HepG2 (cell line): ENCODE results near the gene BCAT1. TPM values are rescaled to one million over a fixed set of nuclear protein-coding genes. Genes with fewer than 3 reads are reported as not detected.

Source experiments
- ATAC-seq: fragments of 200-7000 bp; cut with Tn5 transposase; 3 replicates; pipeline ENCODE4 v1.9.1; 2020; ENCODE audit warnings: mild to moderate bottlenecking, moderate library complexity
- BruUV-seq: library from RNA; stranded (reverse); fragments of 400-500 nt; replicated peaks from 2 replicates; lab custom pipeline; 2021; lab: Mats Ljungman, UMichigan
- CTCF ChIA-PET: fragments of 300-600 bp; formaldehyde crosslinking; extraction: SDS; loops from one replicate; lab custom pipeline; 2021; ENCODE audit warnings: low total read pairs, inconsistent platforms, low intra/inter-chr PET ratio; lab: Yijun Ruan, JAX
- POLR2A ChIA-PET: fragments of 350-600 bp; sonication (Branson Sonifier 250); formaldehyde crosslinking; loops from one replicate; lab custom pipeline; 2020; ENCODE audit warnings: antibody characterized with exemption, inconsistent platforms; lab: Yijun Ruan, JAX
- DNase-seq: peaks from one replicate; pipeline ENCODE4 v3.0.0-alpha.2; 2015; ENCODE audit warnings: low spot score
- FAIRE-seq: peaks from 3 replicates; lab custom pipeline; 2011; peaks lifted over from hg19 to GRCh38; lab: Jason Lieb, UNC
- H2AFZ ChIP-seq: one replicate; pipeline ENCODE4 v1.6.1; 2011; ENCODE audit warnings: low read length, inconsistent platforms
- H3K27ac ChIP-seq: fragments of 300-600 bp; 3 replicates; pipeline ENCODE4 v1.8.0; 2011; ENCODE audit warnings: mixed run types, mild to moderate bottlenecking, mixed read lengths, low read length, inconsistent platforms; ENCODE audit not compliant: insufficient read depth; ENCODE audit errors: extremely low read length
- H3K27me3 ChIP-seq, 2 experiments: fragments of 200-600 bp in 1 of 2; 2 replicates in 1 of 2; 3 replicates in 1 of 2; pipeline versions ENCODE4 v1.6.0 to v1.8.0; 2011; ENCODE audit warnings: low read length in 2 of 2, mild to moderate bottlenecking in 2 of 2, moderate library complexity in 2 of 2, inconsistent platforms in 1 of 2; ENCODE audit not compliant: insufficient read depth in 2 of 2, control insufficient read depth in 1 of 2
- H3K36me3 ChIP-seq, 2 experiments: fragments of 200-600 bp in 1 of 2; replicated peaks in 1 of 2; 2 replicates in 1 of 2; 3 replicates in 1 of 2; pipeline versions ENCODE4 v1.5.1 to v1.8.0; 2011; ENCODE audit warnings: low read length in 2 of 2, inconsistent platforms in 1 of 2; ENCODE audit not compliant: insufficient read depth in 2 of 2, control insufficient read depth in 1 of 2
- H3K4me1 ChIP-seq: 2 replicates; pipeline ENCODE4 v1.5.1; 2012; ENCODE audit warnings: low read length, inconsistent platforms; ENCODE audit not compliant: insufficient read depth
- H3K4me2 ChIP-seq: 2 replicates; pipeline ENCODE4 v1.6.0; 2011; ENCODE audit warnings: low read depth, low read length, inconsistent platforms
- H3K4me3 ChIP-seq, 3 experiments: fragments of 200-600 bp in 1 of 3; sonication (generic), shearing (Covaris generic) in 1 of 3; replicated peaks in 1 of 3; 2 replicates each; pipeline ENCODE4 v1.5.1; 2011 to 2016; ENCODE audit warnings: low read length in 3 of 3, inconsistent platforms in 2 of 3, low read depth in 2 of 3, mild to moderate bottlenecking in 2 of 3, control low read depth in 1 of 3, mixed read lengths in 1 of 3; ENCODE audit not compliant: insufficient read depth in 1 of 3
- H3K79me2 ChIP-seq: one replicate; pipeline ENCODE4 v1.6.1; 2011; ENCODE audit warnings: low read length, inconsistent platforms; ENCODE audit not compliant: insufficient read depth
- H3K9ac ChIP-seq: 2 replicates; pipeline ENCODE4 v1.6.0; 2011; ENCODE audit warnings: mild to moderate bottlenecking, low read depth, low read length, inconsistent platforms; ENCODE audit not compliant: insufficient read depth
- H3K9me3 ChIP-seq: 2 replicates; pipeline ENCODE4 v1.5.1; 2012; ENCODE audit warnings: mild to moderate bottlenecking, low read length
- H4K20me1 ChIP-seq: 2 replicates; pipeline ENCODE4 v1.6.0; 2011; ENCODE audit warnings: inconsistent platforms, mild to moderate bottlenecking, low read length, moderate library complexity; ENCODE audit not compliant: insufficient read depth
- ELF3 ChIP-seq: IDR thresholded peaks from 2 replicates; pipeline ENCODE4 v1.6.1; 2016; ENCODE audit warnings: missing genetic modification reagents, missing compliant biosample characterization
- HIVEP1 ChIP-seq: sonication (generic); formaldehyde crosslinking; IDR thresholded peaks from 2 replicates; pipeline ENCODE4 v1.4.0; 2020; ENCODE audit warnings: mild to moderate bottlenecking, missing genetic modification reagents
- HNRNPL ChIP-seq: fragments of 200-400 bp; formaldehyde crosslinking; IDR thresholded peaks from 2 replicates; pipeline ENCODE4 v1.6.1; 2017; ENCODE audit warnings: mild to moderate bottlenecking, low read depth, low read length
- SIX4 ChIP-seq: sonication (generic); formaldehyde crosslinking; IDR thresholded peaks from 2 replicates; pipeline ENCODE4 v1.4.0; 2020; ENCODE audit warnings: missing genetic modification reagents
- SMARCC2 ChIP-seq: fragments of 450-650 bp; IDR thresholded peaks from 2 replicates; pipeline ENCODE4 v1.6.1; 2017; ENCODE audit warnings: antibody characterized with exemption, mild to moderate bottlenecking
- YY1 ChIP-seq: IDR thresholded peaks from 2 replicates; pipeline ENCODE4 v1.6.1; 2011; ENCODE audit warnings: low read length, low read depth, moderate library complexity, mild to moderate bottlenecking; ENCODE audit not compliant: insufficient read depth, insufficient replicate concordance
- ZNF451 ChIP-seq: sonication (generic); formaldehyde crosslinking; IDR thresholded peaks from 2 replicates; pipeline ENCODE4 v1.5.0; 2020; ENCODE audit warnings: mild to moderate bottlenecking, missing genetic modification reagents
- ZNF530 ChIP-seq: sonication (generic); formaldehyde crosslinking; IDR thresholded peaks from 2 replicates; pipeline ENCODE4 v1.5.0; 2020; ENCODE audit warnings: low read depth, mild to moderate bottlenecking, missing genetic modification reagents
- ZNF720 ChIP-seq: sonication (generic); formaldehyde crosslinking; IDR thresholded peaks from 2 replicates; pipeline ENCODE4 v1.4.0; 2020; ENCODE audit warnings: missing genetic modification reagents
- WGBS: methylation state at CpG from one replicate; pipeline ENCODE4 v1.1.6; 2017; ENCODE audit warnings: low lambda C conversion rate; 5-methylcytosine and 5-hydroxymethylcytosine counted together
- in situ Hi-C: cut with HindIII; loops from 2 replicates; pipeline ENCODE4 v1.10.0; 2017; ENCODE audit warnings: low pct_unique_long_range_greater_than_20kb; ENCODE audit not compliant: extremely low pct_ligation_motif_present
- intact Hi-C: fragments of 100-400 bp; cut with micrococcal nuclease; formaldehyde crosslinking; loops from one replicate; pipeline ENCODE4 v1.10.0; 2022; ENCODE audit not compliant: unreplicated experiment
- polyA plus RNA-seq, 8 experiments: library from polyadenylated mRNA; depleted of rRNA in 3 of 8; stranded (reverse) in 7 of 8; unstranded in 1 of 8; fragments of >200 nt; fragmentation: Illumina TruSeq in 4 of 8; extraction: Trizol in 4 of 8; gene quantifications; 2 replicates each; pipeline versions ENCODE4 v1.2.1 to v1.2.3, GENCODE V29; 2011 to 2016; ENCODE audit warnings: low read depth in 4 of 8, missing spikeins in 1 of 8, mixed read lengths in 1 of 8; ENCODE audit not compliant: insufficient read depth in 1 of 8
- total RNA-seq, 5 experiments: library from RNA; depleted of rRNA; stranded (reverse); fragments of >200 nt; fragmentation: Illumina TruSeq; extraction: Trizol; gene quantifications; 2 replicates each; pipeline ENCODE4 v1.2.3, GENCODE V29; 2016; ENCODE audit warnings: low read depth in 1 of 5
- TF ChIP-seq, protein P1 (sequence below): sonication (generic); formaldehyde crosslinking; IDR thresholded peaks from 2 replicates; pipeline ENCODE4 v1.4.0; 2020; ENCODE audit warnings: missing genetic modification reagents; ENCODE audit errors: not compliant biosample characterization
- TF ChIP-seq, protein P2 (sequence below): sonication (generic); formaldehyde crosslinking; IDR thresholded peaks from 2 replicates; pipeline ENCODE4 v1.8.0; 2022; ENCODE audit warnings: mild to moderate bottlenecking, missing genetic modification reagents; ENCODE audit not compliant: insufficient replicate concordance
- TF ChIP-seq, protein P3 (sequence below): sonication (generic); formaldehyde crosslinking; conservative IDR thresholded peaks from 2 replicates; pipeline ENCODE4 v1.8.0; 2022; ENCODE audit warnings: mild to moderate bottlenecking, moderate library complexity, missing genetic modification reagents
- TF ChIP-seq, protein P4 (sequence below): sonication (generic); formaldehyde crosslinking; IDR thresholded peaks from 2 replicates; pipeline ENCODE4 v1.4.0; 2020; ENCODE audit warnings: missing genetic modification reagents

Gene BCAT1
- total and polyA plus RNA-seq, 2 of the 13 experiments (the other 11 are each of a cell fraction or from before 2014, with no cell fraction given) = 8.0 to 75.5 TPM

DNA sequence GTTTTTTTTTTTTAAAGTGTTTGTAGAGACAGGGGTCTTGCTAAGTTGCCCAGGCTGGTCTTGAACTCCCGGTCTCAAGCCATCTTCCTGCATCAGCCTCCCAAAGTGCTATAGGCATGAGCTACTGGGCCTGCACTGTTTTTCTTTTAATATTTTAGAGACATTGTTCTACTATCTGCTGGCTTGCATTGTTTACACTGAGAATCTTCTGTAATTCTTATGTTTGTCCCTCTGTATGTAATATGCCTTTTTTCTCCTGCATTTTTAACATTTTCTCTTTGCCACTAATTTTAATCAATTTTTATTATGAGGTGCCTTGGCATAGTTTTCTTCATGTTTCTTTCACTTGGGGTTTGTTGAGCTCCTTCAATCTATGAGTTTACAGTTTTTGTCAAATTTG lies 15.4 kb upstream of the BCAT1 start:
- TF ChIP-seq ZNF530 (CRISPR knock-in tag) = no peak
- TF ChIP-seq HIVEP1 (CRISPR knock-in tag) = no peak
- TF ChIP-seq YY1 = no peak
- no peak for TF ChIP-seq SIX4 (CRISPR knock-in tag)
- TF ChIP-seq, protein P1, sequence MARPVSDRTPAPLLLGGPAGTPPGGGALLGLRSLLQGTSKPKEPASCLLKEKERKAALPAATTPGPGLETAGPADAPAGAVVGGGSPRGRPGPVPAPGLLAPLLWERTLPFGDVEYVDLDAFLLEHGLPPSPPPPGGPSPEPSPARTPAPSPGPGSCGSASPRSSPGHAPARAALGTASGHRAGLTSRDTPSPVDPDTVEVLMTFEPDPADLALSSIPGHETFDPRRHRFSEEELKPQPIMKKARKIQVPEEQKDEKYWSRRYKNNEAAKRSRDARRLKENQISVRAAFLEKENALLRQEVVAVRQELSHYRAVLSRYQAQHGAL = no peak
- TF ChIP-seq, protein P2, sequence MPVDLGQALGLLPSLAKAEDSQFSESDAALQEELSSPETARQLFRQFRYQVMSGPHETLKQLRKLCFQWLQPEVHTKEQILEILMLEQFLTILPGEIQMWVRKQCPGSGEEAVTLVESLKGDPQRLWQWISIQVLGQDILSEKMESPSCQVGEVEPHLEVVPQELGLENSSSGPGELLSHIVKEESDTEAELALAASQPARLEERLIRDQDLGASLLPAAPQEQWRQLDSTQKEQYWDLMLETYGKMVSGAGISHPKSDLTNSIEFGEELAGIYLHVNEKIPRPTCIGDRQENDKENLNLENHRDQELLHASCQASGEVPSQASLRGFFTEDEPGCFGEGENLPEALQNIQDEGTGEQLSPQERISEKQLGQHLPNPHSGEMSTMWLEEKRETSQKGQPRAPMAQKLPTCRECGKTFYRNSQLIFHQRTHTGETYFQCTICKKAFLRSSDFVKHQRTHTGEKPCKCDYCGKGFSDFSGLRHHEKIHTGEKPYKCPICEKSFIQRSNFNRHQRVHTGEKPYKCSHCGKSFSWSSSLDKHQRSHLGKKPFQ = no peak
- TF ChIP-seq, protein P3, sequence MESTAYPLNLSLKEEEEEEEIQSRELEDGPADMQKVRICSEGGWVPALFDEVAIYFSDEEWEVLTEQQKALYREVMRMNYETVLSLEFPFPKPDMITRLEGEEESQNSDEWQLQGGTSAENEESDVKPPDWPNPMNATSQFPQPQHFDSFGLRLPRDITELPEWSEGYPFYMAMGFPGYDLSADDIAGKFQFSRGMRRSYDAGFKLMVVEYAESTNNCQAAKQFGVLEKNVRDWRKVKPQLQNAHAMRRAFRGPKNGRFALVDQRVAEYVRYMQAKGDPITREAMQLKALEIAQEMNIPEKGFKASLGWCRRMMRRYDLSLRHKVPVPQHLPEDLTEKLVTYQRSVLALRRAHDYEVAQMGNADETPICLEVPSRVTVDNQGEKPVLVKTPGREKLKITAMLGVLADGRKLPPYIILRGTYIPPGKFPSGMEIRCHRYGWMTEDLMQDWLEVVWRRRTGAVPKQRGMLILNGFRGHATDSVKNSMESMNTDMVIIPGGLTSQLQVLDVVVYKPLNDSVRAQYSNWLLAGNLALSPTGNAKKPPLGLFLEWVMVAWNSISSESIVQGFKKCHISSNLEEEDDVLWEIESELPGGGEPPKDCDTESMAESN (CRISPR knock-in tag) = no peak
- TF ChIP-seq HNRNPL = no peak
- TF ChIP-seq, protein P4, sequence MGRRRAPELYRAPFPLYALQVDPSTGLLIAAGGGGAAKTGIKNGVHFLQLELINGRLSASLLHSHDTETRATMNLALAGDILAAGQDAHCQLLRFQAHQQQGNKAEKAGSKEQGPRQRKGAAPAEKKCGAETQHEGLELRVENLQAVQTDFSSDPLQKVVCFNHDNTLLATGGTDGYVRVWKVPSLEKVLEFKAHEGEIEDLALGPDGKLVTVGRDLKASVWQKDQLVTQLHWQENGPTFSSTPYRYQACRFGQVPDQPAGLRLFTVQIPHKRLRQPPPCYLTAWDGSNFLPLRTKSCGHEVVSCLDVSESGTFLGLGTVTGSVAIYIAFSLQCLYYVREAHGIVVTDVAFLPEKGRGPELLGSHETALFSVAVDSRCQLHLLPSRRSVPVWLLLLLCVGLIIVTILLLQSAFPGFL = no peak
- TF ChIP-seq SMARCC2 = no peak
- no peak for TF ChIP-seq ZNF451
- TF ChIP-seq ELF3 (CRISPR knock-in tag) = no peak
- no peak for TF ChIP-seq ZNF720 (CRISPR knock-in tag)
- 43% methylated on average over 1 of the region's 1 CpG for WGBS
- Histone ChIP-seq H3K4me1 (no peaks in the 10 kb centered on the region), H3K9ac (no peak overlapping the region), H3K27me3 (no peaks in the 10 kb centered on the region; a peak in 1 of 5 replicates), H3K4me2 (no peak overlapping the region), H4K20me1 (no peaks in the 10 kb centered on the region), H2AFZ (no peak overlapping the region), H3K79me2 (no peaks in the 10 kb centered on the region), H3K27ac (no peak overlapping the region), H3K9me3 (no peaks in the 10 kb centered on the region), H3K36me3 (no peaks in the 10 kb centered on the region), H3K4me3 (no peak overlapping the region)
- in situ Hi-C loops = no loop called here
- FAIRE-seq = no peak
- no TSS peak for BruUV-seq
- DNase-seq = no peak
- no peak for ATAC-seq
- intact Hi-C loops = no loop called here
- POLR2A ChIA-PET = no interaction called here
- CTCF ChIA-PET = no interaction called here
